Measurements from ENCODE around the gene FRG2B.
"Not testable (repeated sequence)": the region's sequence is repeated elsewhere in the genome, so short reads cannot be mapped to it uniquely, and the experiment has no call there.

FRG2B gene

DNA sequence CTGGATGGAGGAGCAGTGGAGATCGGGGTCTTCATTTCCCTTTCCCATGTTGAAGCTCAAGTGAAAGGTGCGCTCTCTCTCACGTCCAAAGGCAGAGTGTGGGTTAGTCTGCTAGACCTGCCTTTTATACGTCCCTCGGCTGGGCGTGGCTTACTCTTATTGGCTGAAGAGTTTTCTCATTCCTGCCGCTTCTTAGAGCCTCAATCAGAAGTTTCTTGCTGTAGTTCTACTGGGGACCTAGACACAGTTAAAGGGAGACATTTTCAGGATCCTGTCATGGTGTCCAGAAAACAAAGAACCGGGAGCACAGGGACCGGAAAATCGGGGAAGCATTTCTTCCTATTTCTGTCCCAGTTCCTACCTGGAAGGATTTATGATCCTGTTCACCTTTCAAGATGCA is at the start of gene FRG2B:
Gene FRG2B, minus strand, starts transcription at position 101 of the 400 bp plus-strand sequence. Its CDS starts 53 bp downstream, at position 48.
- not testable (repeated sequence) for DNase-seq

DNA sequence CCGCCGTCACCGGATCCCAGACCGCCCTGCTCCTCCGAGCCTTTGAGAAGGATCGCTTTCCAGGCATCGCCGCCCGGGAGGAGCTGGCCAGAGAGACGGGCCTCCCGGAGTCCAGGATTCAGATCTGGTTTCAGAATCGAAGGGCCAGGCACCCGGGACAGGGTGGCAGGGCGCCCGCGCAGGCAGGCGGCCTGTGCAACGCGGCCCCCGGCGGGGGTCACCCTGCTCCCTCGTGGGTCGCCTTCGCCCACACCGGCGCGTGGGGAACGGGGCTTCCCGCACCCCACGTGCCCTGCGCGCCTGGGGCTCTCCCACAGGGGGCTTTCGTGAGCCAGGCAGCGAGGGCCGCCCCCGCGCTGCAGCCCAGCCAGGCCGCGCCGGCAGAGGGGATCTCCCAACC is 40.9 kb upstream of the FRG2B start:
- DNase-seq, result not testable (repeated sequence)

DNA sequence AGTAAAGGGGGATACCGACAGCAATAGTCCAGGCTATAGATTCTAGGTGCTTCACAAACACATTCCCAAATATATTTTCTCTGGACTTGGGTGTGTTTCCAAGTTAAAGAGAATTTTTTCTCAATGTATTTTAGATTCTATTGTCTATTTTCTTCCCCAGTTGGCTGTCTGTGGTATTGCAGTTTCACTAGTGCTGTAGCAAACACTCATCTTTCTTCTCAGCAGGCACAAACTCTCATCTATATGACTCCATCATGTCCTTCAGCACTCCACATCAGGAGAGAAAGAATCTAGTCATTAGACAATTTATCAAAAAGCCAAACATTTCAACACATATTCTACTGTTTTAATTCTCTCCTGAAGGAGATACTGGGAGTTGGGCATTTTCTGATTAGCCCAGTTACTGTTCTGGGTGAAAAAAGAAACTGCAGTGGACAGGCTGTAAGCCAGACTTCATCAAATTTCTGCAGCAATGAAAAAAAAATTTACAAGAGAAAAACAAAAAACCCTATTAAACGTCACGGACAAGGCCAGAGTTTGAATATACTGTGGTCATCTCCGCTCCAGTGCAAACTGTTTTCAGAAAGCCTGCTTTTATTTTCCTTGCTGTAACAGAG is 37.1 kb upstream of the FRG2B start:
- not testable (repeated sequence) for DNase-seq

DNA sequence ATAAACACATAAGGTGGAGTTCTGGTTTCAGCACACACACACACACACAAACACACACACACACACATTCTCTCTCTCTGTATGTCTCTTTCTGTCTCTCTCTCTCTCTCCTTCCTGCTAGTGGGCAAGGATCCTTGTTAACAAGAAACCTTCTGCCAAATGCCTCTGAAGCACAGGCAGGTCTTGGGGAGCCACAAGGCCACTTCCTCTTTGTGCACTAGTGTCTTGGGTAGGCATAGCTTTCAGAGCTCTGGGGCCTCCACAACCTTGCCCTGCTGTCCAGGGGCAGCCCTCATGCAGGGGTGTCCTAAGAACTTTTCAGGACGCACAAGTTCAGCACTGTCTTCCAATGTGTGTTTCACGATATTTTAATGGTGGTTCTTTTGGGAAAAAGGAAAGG is 34.5 kb upstream of the FRG2B start:
- not testable (repeated sequence) for DNase-seq

DNA sequence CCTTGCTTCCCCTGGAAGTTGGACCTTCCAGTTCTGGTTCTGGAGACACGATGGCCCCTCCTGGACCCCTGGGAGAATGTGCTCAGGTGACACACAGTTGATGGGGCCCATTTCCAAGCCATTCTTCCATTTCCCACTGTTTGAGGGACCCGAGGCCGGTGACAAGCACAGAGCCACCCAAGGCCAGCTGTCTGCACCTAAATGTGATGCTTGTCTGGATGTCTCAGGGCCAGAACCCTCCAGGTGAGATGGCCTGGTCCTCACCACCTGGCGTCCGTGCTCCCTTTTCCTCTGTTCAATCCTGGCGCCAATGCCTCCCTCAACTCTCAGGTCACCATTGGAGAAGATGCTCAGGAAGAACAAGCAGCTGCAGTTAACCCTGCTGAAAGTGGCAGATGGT is 33.9 kb upstream of the FRG2B start:
- not testable (repeated sequence) for DNase-seq

DNA sequence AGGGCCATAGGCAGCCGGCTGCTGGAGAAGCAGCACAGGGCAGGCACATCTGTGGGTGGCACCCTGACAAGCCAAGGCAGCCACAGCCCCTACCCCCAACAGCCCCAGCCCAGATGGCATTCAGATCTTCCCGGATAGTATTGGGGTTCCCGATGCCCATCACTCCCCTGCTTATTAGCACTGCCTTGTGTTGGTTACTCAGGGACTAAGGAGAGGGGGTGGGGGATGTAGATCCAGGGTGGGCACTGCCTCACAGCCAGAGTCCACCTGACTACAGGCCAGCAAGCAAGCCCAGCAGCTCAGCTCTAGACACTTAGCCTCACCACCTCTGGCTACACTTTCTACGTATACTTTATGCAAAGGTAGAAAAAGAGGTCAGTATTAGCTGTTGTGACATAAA is 30.7 kb upstream of the FRG2B start:
- DNase-seq, result not testable (repeated sequence)

DNA sequence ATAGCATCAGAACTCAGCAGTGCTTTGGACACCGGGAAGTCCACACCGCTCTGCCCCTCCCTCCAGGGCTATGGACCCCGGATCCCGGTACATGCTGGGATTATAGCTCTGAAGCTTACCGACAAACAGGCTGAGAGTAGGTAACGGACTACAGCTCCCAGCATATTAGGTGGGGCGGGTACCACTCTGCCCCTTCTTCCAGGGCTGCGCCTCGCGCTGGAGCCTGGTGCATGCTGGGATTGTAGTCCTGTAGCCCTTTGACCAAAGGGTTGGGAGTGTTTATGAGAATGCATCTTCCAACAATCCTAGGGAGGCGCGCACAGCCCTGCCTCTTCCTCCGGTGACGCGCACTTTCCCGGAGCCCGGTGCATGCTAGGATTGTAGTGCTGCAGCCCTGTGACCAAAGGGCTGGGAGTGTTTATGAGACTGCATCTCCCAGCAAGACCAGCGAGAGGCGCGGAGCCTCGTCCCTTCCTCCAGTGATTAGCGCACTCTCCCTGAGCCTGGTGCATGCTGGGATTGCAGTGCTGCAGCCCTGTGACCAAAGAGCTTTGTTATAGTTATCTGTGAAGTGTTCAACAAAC is 22.4 kb upstream of the FRG2B start:
- not testable (repeated sequence) for DNase-seq

DNA sequence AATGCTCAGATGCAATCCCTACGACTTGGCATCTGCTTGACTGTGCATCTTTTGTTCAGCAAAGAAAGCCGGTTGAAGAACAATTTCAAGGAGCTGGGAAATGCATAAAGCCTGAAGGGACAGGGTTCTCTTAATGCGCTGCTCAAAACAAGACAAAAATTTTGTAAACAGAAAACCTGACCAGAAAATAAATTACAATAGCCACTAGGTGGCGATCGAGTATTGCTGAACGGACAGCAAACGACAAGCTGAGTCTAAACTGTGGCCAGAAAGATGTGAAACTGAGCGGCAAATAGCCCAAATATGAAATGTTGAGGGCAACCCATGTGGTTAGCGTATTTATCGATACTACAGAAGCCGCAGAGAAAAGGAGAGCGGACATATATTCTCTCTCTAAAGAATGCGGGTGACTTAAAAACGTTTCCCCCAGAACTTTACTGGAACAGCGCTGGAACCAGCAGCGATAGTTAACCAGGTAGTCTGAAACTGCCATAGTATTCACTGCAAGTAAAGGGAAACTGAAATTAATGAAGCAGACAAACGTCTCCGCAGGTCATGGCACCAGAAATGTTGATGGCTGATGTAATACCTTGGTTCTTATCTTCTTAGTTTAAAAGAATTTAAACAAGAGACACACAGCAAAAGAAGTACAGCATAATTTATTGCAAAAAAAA is 20.6 kb upstream of the FRG2B start:
- not testable (repeated sequence) for DNase-seq

DNA sequence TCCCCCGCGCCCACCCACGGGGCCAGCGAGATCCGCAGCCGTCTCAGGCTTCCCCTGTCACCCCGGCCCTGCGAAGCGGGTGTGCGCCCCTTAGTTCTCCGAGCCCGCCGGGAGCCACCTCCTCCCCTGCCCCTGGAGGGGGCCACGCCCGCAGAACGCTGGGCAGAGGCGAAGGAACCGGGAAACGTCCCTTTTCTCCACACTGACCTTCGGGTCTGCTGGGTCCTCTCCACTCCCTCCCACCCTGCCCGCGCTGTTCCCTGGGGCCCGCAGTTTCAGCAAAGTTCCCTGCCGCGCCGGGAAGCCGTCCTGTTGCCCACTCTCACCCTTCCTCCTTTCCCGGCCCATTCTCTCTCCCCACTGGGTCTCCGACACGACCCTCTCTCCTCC is 11.2 kb upstream of the FRG2B start:
- not testable (repeated sequence) for DNase-seq

DNA sequence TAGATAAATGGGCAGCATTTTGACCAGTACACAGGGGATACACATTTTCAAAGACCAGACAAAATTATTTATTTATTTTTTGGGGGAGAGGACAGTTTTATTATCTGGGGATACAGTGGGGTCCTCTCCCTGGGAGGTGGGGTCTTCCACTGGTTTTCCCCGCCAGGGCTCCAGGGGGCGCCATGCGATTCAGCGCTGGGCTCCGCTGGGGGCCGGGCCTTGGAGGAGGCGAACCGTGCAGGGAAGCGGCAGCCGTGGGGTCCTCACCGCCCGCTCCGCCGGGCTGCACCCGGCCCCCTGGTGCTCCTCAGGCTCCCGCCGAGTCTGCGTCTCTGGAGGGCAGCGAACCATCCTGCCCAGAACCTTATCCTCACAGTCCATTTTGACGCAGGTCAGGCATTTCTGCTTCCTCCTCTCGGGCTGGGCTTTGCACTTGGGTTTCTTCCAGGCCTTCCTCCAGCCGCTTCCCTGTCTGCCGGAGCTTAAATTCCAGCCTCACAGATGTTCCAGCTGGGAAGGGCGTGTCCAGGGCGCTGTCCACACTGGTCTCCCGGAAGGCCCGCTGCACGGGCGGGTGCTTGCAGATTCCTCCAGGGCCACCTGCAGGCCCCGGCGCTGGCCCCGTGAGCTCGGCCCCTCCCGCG is 10.7 kb upstream of the FRG2B start:
- DNase-seq, result not testable (repeated sequence)

DNA sequence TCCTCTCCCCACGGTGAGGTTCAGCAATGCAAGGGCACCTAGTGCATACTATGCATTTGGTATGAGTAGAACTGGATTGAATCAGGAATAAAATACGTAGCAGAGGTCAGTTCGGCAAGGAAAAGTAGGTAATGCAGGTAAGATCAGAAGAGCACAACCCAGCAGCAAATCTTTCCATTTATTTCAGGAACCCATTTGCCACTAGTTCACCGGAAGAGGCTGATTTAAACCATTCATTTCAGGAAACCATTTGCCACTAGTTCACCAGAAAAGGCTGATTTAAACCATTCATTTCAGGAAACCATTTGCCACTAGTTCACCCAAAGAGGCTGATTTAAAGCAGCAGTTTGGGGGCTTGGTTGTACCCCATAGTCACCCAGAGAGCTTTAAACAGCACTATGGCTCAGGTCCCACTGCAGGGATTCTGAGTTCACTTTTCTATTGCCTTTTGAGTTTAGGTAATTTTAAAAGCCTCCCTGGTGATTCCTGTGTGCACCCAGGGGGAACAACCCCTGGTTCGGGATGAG is 4.2 kb upstream of the FRG2B start:
- DNase-seq, result not testable (repeated sequence)

DNA sequence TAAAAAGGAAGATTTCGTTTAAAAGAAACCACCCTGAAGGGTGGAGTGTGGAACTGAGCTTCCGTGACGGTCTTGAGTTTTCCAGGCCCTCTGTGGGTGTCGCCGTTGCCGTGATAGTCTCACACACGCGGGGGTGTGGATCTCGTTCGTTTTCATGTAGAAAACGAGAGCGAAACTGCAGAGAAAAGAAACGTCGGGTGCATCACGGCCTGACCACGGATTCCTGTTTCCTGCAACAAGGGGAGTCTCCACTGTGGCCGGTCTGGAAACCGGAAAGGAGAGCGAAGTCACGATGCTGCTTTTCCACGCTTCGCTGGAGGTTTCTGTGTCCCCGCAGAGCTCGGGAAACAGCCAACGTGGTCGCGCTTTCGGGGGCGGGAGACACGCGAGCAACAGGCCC is 4.1 kb downstream of the FRG2B start:
- DNase-seq, result not testable (repeated sequence)

DNA sequence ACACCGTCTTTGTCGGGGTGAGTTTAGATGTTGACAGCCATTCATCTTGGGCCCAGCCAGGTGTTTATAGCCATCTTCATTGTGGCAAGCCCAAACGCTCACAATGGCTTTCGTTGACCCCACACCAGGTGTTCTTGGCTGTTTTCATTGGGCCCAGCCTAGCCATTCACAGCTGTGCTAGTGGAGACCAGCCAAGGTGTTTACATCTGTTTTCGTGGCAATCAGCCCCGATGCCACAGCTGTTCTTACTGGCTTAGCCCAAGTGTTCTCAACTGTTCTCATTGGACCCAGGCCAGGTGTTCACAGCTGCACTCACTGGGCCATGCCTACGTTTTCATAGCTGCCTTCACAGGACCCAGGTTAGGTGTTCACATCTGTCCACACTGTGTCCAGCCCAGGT is 7.7 kb downstream of the FRG2B start:
- DNase-seq, result peak; percentile 10

DNA sequence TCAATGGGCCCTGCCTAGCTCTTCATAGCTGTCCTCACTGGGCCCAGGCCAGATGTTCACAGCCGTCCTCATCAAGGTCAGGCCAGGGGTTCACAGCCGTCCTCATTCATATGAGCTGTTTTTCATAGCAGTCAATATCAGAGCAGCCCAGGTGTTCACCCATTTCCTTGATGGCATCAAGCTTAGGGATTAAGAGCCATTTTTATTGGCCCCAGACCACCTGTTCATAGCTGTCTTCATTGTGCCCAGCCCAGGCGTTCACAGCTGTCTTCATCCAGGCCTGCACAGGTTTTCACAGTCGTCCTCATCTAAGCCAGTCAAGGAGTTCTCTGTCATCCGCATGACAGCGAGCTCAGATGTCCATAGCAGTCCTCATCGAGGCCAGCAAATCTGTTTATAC is 9.4 kb downstream of the FRG2B start:
- DNase-seq, result no peak

DNA sequence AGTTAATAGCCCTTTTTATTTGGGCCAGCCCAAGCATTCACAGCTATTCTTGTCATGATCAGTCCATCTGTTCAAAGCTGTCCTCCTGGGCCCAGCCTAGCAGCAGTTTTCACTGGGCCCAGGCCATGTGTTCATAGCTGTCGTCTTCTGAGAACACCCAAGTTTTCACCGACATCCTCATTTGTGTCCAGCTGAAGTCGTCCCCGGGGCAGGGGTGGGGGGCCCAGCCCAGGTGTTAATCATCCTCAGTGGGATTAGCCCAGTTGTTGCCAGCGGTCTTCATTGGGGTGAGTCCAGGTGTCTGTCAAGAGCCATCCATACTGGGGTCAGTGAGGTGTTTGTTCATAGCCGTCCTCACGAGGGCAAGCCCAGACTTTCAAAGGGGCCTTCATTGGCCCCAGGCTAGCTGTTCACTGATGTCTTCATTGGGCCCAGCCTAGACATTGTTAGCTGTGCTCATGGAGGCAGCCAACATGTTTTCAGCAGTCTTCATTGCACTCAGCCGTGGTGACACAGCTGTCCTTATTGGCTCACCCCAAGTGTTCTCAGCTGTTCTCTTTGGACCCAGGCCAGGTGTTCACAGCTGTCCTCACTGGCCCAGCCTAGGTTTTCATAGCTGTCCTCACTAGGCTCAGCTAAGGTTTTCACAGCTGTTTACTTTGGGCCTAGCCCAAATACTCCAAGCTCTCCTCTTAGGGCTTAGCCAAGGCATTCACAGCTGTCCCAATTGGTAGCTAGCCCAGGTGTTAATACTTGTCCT is 10.0 kb downstream of the FRG2B start:
- DNase-seq, result peak; percentile 89

DNA sequence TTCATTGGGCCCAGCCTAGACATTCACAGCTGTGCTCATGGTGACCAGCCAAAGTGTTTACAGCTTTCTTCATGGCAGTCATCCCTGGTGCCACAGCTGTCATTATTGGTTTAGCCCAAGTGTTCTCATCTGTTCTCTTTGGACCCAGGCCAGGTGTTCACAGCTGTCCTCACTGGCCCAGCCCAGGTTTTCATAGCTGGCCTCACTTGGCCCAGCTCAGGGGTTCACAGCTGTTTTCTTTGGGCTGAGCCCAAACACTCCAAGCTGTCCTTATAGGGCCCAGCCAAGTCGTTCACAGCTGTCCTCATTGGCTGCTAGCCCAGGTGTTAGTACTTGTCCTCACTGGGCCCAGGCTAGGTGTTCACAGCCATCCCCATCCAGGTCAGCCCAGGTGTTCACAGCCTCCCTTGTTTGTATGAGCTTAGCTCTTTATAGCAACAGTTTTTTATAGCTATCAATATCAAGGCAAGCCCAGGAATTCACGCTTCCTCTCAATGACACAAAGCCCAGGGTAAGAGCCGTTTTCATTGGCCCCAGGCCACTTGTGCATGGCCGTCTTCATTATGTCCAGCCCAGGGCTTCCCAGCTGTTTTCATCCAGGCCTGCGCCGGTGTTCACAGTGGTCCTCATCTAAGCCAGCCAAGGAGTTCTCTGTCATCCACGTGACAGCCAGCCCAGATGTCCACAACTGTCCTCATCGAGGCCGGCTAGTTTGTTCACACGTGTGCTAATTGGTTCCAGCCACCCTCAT is 11.6 kb downstream of the FRG2B start:
- peak; percentile 79 for DNase-seq

DNA sequence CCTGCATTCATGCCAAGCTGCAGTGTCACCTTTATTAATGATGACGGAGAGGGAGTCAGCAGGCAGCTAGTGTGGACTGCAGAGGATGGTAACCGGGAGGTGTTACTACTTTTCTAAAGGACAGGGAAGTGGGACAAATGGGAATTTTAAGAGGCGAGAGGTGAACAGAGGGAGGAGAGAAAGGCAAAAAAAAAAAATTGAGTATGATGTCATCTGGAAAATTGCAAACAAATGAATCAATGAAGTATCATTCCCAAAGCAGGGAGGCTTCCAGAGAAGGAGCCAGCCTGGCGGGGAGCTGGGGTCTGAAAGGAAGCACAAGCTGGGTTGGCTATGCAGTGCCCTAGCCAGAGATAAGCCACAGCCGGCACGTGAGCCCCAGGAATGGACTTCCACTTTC is 12.9 kb downstream of the FRG2B start:
- no peak for DNase-seq

DNA sequence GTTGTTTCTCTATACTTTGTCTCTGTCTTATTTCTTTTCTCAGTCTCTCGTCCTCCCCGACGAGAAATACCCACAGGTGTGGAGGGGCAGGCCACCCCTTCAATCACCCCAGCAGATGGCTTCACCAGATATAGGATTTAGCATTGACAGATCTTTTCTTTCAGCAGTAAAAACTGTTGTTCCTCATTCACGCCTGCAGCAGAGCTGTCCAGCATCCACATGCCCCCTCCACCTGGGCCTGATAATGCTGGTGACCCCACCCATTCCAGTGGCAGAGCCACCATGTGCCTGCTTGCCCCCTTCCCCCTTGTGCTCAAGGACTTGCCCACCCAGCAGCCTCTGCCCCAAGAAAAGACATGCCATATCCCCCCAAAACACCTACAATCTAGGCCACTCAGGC is 15.5 kb downstream of the FRG2B start:
- DNase-seq, result no peak

DNA sequence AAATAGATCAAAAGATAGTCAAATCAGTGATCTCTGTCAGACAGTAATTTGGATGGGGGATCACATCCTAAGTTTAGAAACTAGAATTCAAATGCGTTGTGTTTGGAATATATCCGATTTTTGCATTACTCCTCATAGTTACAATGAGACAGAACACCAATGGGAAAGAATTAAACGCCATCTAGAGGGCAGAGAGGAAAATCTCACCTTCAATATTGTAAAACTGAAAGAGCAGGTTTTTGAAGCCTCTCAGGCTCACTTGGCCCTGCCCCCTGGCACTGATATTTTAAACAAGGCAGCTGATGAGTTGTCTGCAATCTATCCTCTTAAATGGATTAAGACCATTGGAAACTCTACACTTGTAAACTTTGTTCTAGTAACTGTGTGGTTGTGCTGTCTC is 17.7 kb downstream of the FRG2B start:
- no peak for DNase-seq

DNA sequence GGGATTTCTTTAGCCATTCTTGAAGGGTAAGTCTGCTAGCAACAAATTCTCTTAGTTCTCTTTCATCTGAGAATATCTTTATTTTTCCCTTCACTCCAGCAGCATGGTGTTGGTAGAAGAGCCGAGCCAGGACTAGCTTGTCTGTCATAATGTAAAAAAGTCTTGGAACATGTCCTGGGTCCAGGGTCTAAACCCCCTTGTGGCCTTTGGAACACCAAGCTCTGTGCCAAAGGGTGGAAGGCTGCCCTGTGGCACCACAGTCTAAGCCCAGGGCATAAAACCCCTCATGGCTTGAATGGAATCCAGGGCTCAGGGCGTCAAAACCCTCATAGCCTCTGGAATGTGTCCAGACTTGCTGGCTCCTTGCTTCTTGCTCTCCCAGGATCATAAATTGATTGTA is 23.2 kb downstream of the FRG2B start:
- not testable (repeated sequence) for DNase-seq

DNA sequence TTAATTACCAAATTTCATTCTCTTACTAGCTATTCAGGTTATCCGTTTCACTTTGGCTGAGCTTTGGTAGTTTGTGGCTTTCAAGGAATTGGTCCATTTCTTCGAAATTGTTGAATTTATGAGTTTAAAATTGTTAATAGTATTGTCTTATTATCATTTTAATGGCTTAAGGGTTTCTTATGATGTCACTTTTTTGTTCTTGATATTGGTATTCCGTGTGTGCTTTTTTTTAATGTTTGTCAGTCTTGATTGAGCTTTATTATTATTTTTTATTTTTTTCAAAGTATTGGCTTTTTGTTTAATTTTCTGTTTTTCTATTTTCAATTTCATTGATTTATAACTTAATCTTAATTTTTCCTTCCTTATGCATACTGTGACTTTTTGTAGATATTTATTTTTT is 25.9 kb downstream of the FRG2B start:
- DNase-seq, result no peak

DNA sequence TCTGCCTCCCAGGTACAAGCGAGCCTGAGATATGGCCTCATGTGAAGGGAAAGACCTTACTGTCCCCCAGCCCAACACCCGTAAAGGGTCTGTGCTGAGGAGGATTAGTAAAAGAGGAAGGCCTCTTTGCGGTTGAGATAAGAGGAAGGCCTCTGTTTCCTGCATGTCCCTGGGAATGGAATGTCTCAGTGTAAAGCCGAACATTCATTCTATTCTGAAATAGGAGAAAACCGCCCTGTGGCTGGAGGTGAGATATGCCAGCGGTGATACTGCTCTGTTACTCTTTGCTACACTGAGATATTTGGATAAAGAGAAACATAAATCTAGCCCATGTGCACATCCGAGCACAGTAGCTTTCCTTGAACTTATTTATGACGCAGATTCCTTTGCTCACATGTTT is 26.7 kb downstream of the FRG2B start:
- not testable (repeated sequence) for DNase-seq
